GM12874 (cell line): ENCODE measurements around the gene ORAI2.

Experiments
- CTCF ChIP-seq: IDR thresholded peaks from 2 replicates; pipeline ENCODE4 v1.5.1; 2011; ENCODE audit warnings: low read depth, mild to moderate bottlenecking, control low read depth, low read length, moderate library complexity; ENCODE audit not compliant: insufficient read depth

The ORAI2 gene

GRCh38 chr7:102433219-102434038, at the start of gene ORAI2:
ORAI2 (plus strand) TSS chr7:102433575; CDS start chr7:102438957, 5,382 bp downstream.
- no peak for TF ChIP-seq CTCF

GRCh38 chr7:102387064-102387463, 46.3 kb upstream of the ORAI2 start:
- no peak for TF ChIP-seq CTCF

GRCh38 chr7:102389810-102390209, 43.6 kb upstream of the ORAI2 start:
- TF ChIP-seq CTCF = no peak

- peak; percentile 95 for TF ChIP-seq CTCF
These were observed 42.5 kb upstream of the ORAI2 start for GRCh38 chr7:102390697-102391484.

GRCh38 chr7:102392330-102392729, 41.0 kb upstream of the ORAI2 start:
- TF ChIP-seq CTCF = no peak

- no peak for TF ChIP-seq CTCF
These were observed 39.9 kb upstream of the ORAI2 start for GRCh38 chr7:102393467-102393866.

GRCh38 chr7:102395592-102395872, 37.8 kb upstream of the ORAI2 start:
- TF ChIP-seq CTCF = no peak
